Trophoblast cell (in vitro differentiated cells and primary cell): ENCODE results near the gene HEATR1.

Source experiments
- DNase-seq, 2 donors: peaks; one replicate each; pipeline ENCODE4 v3.0.0-alpha.2; 2016
- H2AFZ ChIP-seq: 2 replicates; pipeline ENCODE4 v1.6.1; 2013; ENCODE audit warnings: low read length, moderate library complexity, mild to moderate bottlenecking; ENCODE audit not compliant: insufficient read depth, poor library complexity
- H2AK5ac ChIP-seq: 2 replicates; pipeline ENCODE4 v1.6.1; 2013; ENCODE audit warnings: mild to moderate bottlenecking, low read length
- H2BK120ac ChIP-seq: 2 replicates; pipeline ENCODE4 v1.6.1; 2013; ENCODE audit warnings: low read length, mild to moderate bottlenecking, moderate library complexity; ENCODE audit not compliant: insufficient read depth, poor library complexity
- H2BK12ac ChIP-seq: 2 replicates; pipeline ENCODE4 v1.6.1; 2013; ENCODE audit warnings: mild to moderate bottlenecking, low read length, moderate library complexity
- H2BK5ac ChIP-seq: 2 replicates; pipeline ENCODE4 v1.6.1; 2013; ENCODE audit warnings: low read length, low read depth, moderate library complexity, mild to moderate bottlenecking; ENCODE audit not compliant: poor library complexity
- H3K14ac ChIP-seq: 2 replicates; pipeline ENCODE4 v1.6.1; 2013; ENCODE audit warnings: mild to moderate bottlenecking, low read length
- H3K18ac ChIP-seq: 2 replicates; pipeline ENCODE4 v1.6.1; 2013; ENCODE audit warnings: mild to moderate bottlenecking, low read length
- H3K23ac ChIP-seq: 2 replicates; pipeline ENCODE4 v1.6.1; 2013; ENCODE audit warnings: low read length
- H3K27ac ChIP-seq: 2 replicates; pipeline ENCODE4 v1.5.1; 2013; ENCODE audit warnings: low read depth, mild to moderate bottlenecking, inconsistent platforms, low read length, moderate library complexity
- H3K27me3 ChIP-seq: 2 replicates; pipeline ENCODE4 v1.6.1; 2013; ENCODE audit warnings: inconsistent platforms, mild to moderate bottlenecking, low read length, moderate library complexity; ENCODE audit not compliant: insufficient read depth
- H3K36me3 ChIP-seq, 2 experiments: 1 replicate in 1 of 2; 2 replicates in 1 of 2; pipeline ENCODE4 v1.6.1; 2013; ENCODE audit warnings: low read length in 2 of 2, mild to moderate bottlenecking in 2 of 2, moderate library complexity in 1 of 2; ENCODE audit not compliant: insufficient read depth in 2 of 2, control insufficient read depth in 1 of 2
- H3K4ac ChIP-seq: 2 replicates; pipeline ENCODE4 v1.6.1; 2013; ENCODE audit warnings: low read depth, mild to moderate bottlenecking, low read length, moderate library complexity
- H3K4me1 ChIP-seq, 2 experiments: 1 replicate in 1 of 2; 2 replicates in 1 of 2; pipeline ENCODE4 v1.6.1; 2013; ENCODE audit warnings: low read length in 2 of 2, mild to moderate bottlenecking in 2 of 2, moderate library complexity in 1 of 2; ENCODE audit not compliant: insufficient read depth in 2 of 2, control insufficient read depth in 1 of 2
- H3K4me2 ChIP-seq: 2 replicates; pipeline ENCODE4 v1.6.1; 2013; ENCODE audit warnings: inconsistent platforms, mild to moderate bottlenecking, low read length, moderate library complexity
- H3K4me3 ChIP-seq: 2 replicates; pipeline ENCODE4 v1.5.1; 2013; ENCODE audit warnings: mild to moderate bottlenecking, low read depth, low read length, inconsistent platforms
- H3K79me1 ChIP-seq: one replicate; pipeline ENCODE4 v1.6.1; 2013; ENCODE audit warnings: low read length
- H3K79me2 ChIP-seq: 2 replicates; pipeline ENCODE4 v1.6.1; 2013; ENCODE audit warnings: low read length, mild to moderate bottlenecking; ENCODE audit not compliant: control insufficient read depth, insufficient read depth, poor library complexity
- H3K9ac ChIP-seq: 2 replicates; pipeline ENCODE4 v1.6.1; 2013; ENCODE audit warnings: mild to moderate bottlenecking, low read length
- H3K9me3 ChIP-seq: 2 replicates; pipeline ENCODE4 v1.6.1; 2013; ENCODE audit warnings: low read depth, mild to moderate bottlenecking, control low read depth, inconsistent platforms, low read length; ENCODE audit not compliant: insufficient read depth
- H4K12ac ChIP-seq: 2 replicates; pipeline ENCODE4 v1.6.1; 2013; ENCODE audit warnings: low read depth, mild to moderate bottlenecking, low read length, moderate library complexity
- H4K8ac ChIP-seq: 2 replicates; pipeline ENCODE4 v1.6.1; 2013; ENCODE audit warnings: low read depth, mild to moderate bottlenecking, low read length, moderate library complexity
- H4K91ac ChIP-seq: one replicate; pipeline ENCODE4 v1.6.1; 2013; ENCODE audit warnings: low read depth, mild to moderate bottlenecking, low read length, moderate library complexity
- WGBS: extraction: QIAGEN DNeasy Blood & Tissue Kit; methylation state at CpG from one replicate; pipeline ENCODE4 v1.1.7; 2013; ENCODE audit warnings: missing lambda C conversion rate; ENCODE audit not compliant: insufficient read length, insufficient coverage; ENCODE audit errors: extremely low coverage; 5-methylcytosine and 5-hydroxymethylcytosine counted together

HEATR1 gene

DNA sequence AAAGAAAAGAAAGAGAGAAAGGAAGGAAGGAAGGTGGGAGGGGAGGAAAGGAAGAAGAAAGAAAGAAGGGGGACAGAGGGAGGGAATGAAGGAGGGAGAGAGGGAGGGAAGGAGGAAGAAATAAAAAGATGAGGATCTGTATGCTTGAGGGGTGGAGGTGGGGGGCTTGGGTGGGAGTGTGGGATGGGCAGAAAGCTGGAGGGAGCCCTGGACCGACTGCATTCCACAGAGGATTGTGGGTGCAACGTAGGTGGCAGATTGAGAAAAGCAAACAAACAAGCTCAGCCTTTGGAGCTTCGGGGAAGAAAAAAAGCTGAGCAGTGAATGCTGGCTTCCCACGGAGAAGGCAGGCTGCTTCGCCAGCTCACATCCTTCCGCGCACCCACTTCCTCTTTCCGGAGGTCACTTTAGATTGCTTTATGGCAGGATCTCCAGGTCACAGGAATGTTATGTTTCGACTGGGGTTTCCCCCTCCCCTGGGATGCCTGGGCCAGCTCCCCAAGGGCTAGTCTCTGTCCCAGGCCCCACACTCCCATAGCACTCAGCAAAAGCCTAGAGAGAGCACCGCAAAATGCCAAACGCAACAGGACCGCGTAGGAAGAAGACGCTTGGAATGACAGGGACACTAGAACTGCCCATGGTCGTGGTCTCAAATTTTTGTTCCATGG lies 101.2 kb downstream of the HEATR1 start:
- DNase-seq, result peak; percentile 81 to 86
- peak overlapping the region; percentile 89 for H3K27ac ChIP-seq
- peak overlapping the region; percentile 92 for H4K91ac ChIP-seq
- peaks cover 4% of the 10 kb centered on the region for H3K79me2 ChIP-seq
- no peaks in the 10 kb centered on the region for H3K36me3 ChIP-seq
- peak overlapping the region; percentile 29 for H3K4ac ChIP-seq
- no CpG with 5 or more reads among the region's 15 CpGs for WGBS
- peaks cover 8% of the 10 kb centered on the region for H3K79me1 ChIP-seq
- no peak overlapping the region for H3K9ac ChIP-seq
- no peak overlapping the region for H3K4me3 ChIP-seq
- H3K9me3 ChIP-seq, result no peaks in the 10 kb centered on the region
- no peak overlapping the region for H2AK5ac ChIP-seq
- H2BK12ac ChIP-seq, result peak overlapping the region; percentile 69
- H3K4me1 ChIP-seq, result peaks cover 5% of the 10 kb centered on the region in 2 experiments
- no peak overlapping the region for H3K23ac ChIP-seq
- peak overlapping the region; percentile 63 for H3K18ac ChIP-seq
- H4K12ac ChIP-seq, result peak overlapping the region; percentile 23
- H2BK5ac ChIP-seq, result peak overlapping the region; percentile 73
- H2BK120ac ChIP-seq, result peak overlapping the region; percentile 86
- H4K8ac ChIP-seq, result peak overlapping the region; percentile 86
- H3K4me2 ChIP-seq, result peak overlapping the region; percentile 45
- H3K27me3 ChIP-seq, result no peaks in the 10 kb centered on the region
- H2AFZ ChIP-seq, result peak overlapping the region; percentile 51
- H3K14ac ChIP-seq, result peak overlapping the region; percentile 74

DNA sequence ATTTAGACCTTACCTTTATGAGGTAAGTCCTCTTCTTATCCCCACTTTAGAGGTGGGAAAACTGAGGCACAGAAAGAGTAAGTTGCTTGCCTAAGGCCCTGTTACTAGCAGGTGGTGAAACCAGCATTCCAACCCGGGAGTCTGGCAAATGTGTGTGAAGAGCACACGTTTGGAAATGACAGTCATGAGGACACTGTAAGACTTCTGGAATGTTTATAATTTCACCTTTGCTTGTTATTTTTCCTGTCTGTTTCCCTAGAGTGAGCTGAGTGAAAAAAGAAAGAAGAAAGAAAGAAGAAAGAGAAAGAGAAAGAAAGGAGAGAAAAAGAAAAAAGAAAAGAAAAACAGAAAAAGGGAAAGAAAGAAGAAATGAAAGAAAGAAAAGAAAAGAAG lies 101.7 kb downstream of the HEATR1 start:
- Histone ChIP-seq H4K12ac (no peak overlapping the region), H3K9me3 (no peaks in the 10 kb centered on the region), H3K79me2 (peaks cover 4% of the 10 kb centered on the region), H2BK120ac (no peak overlapping the region), H3K9ac (no peak overlapping the region), H3K4me3 (no peak overlapping the region), H2BK5ac (no peak overlapping the region), H3K4ac (no peak overlapping the region), H3K27ac (peak overlapping the region; percentile 89), H4K91ac (peak overlapping the region; percentile 32), H3K4me1 (peaks cover 5% of the 10 kb centered on the region in 2 experiments), H2BK12ac (no peak overlapping the region), H3K18ac (no peak overlapping the region), H3K27me3 (no peaks in the 10 kb centered on the region), H2AFZ (no peak overlapping the region), H3K79me1 (peaks cover 8% of the 10 kb centered on the region), H4K8ac (no peak overlapping the region), H3K14ac (no peak overlapping the region), H2AK5ac (no peak overlapping the region), H3K36me3 (no peaks in the 10 kb centered on the region), H3K4me2 (no peak overlapping the region), H3K23ac (no peak overlapping the region)
- peak; percentile 89 to 93 for DNase-seq
- no CpG with 5 or more reads among the region's 2 CpGs for WGBS

DNA sequence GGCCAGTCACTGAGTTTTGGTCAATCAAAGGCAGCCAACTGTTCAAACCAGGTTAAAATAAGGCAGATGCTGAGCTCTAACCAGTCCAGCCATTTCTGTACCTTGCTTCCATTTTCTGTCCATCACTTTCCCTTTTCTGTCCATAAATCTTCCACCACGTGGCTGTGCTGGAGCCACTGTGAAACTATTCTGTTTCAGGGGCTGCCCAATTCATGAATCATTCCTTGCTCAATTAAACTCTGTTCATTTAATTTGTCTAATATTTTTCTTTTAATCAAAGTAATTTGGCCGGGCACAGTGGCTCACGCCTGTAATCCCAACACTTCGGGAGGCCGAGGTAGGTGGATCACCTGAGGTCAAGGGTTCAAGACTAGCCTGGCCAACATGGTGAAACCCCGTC lies 103.2 kb downstream of the HEATR1 start:
- H3K27ac ChIP-seq, result no peak overlapping the region
- H3K79me2 ChIP-seq, result peaks cover 4% of the 10 kb centered on the region
- no peaks in the 10 kb centered on the region for H3K36me3 ChIP-seq
- no peak overlapping the region for H4K91ac ChIP-seq
- no peak for DNase-seq
- H3K18ac ChIP-seq, result no peak overlapping the region
- no peak overlapping the region for H2AK5ac ChIP-seq
- no peak overlapping the region for H2BK5ac ChIP-seq
- H2BK12ac ChIP-seq, result no peak overlapping the region
- no peak overlapping the region for H4K8ac ChIP-seq
- H2AFZ ChIP-seq, result no peak overlapping the region
- H3K23ac ChIP-seq, result no peak overlapping the region
- H3K79me1 ChIP-seq, result peaks cover 8% of the 10 kb centered on the region
- H3K9ac ChIP-seq, result no peak overlapping the region
- H3K9me3 ChIP-seq, result no peaks in the 10 kb centered on the region
- peaks cover 5% of the 10 kb centered on the region in 2 experiments for H3K4me1 ChIP-seq
- H3K14ac ChIP-seq, result no peak overlapping the region
- no peaks in the 10 kb centered on the region for H3K27me3 ChIP-seq
- H3K4me2 ChIP-seq, result no peak overlapping the region
- no peak overlapping the region for H2BK120ac ChIP-seq
- no peak overlapping the region for H3K4ac ChIP-seq
- no peak overlapping the region for H4K12ac ChIP-seq
- no CpG with 5 or more reads among the region's 6 CpGs for WGBS
- no peak overlapping the region for H3K4me3 ChIP-seq
